HG02610 (cell line): ENCODE data around the gene CCNC.
A peak's percentile ranks its signal among the peaks of the same experiment; 100 is the strongest.

Experiments used
- ATAC-seq: cut with Tn5 transposase; IDR thresholded peaks from one replicate; pipeline ENCODE4 v1.9.1; 2021; ENCODE audit warnings: mild to moderate bottlenecking, moderate library complexity; ENCODE audit not compliant: unreplicated experiment

The CCNC gene, protein sequence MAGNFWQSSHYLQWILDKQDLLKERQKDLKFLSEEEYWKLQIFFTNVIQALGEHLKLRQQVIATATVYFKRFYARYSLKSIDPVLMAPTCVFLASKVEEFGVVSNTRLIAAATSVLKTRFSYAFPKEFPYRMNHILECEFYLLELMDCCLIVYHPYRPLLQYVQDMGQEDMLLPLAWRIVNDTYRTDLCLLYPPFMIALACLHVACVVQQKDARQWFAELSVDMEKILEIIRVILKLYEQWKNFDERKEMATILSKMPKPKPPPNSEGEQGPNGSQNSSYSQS

DNA sequence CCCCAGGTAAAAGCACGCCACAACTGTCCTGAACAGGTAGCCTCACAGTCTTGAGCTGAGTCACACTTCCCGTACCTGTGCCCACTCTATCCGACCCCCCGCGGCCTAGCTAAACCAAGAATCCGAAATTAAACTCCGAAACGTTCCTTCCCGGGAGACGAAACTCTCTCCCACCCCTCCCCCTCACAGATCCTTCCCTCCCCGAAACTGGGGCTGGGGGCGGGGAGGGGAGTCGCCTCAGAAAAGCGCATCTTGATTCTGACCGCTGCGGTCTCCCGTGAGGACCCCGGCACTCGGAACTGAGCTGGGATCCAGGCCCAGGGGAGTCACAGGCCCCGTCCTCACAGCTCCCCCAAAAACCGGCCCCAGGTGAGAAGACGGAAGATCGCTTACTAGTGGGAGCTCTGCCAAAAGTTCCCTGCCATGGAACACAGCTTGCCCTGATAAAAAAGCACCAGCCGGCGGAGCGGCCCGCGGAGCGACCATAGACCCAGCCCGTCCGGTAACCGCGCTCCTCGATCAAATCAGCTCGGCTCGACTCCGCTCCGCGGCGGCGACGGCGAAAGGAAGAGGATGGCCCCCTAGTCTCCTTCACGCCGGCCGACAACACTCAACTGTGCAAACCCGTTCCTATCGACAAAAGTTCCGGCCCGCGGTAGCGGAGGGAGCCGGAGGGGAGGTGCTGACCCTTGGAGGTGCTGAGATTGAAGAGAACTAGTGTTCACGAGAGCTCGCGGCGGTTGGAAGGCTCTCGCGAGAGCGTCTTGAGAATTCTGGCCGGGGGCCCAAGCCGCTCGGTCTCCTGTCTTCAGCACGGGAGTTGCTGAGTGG, at the start of gene CCNC:
CCNC (minus strand) TSS at position 558 of the 831 bp plus-strand sequence; CDS start at position 425, 133 bp downstream.
- ATAC-seq, result peak; percentile 99

DNA sequence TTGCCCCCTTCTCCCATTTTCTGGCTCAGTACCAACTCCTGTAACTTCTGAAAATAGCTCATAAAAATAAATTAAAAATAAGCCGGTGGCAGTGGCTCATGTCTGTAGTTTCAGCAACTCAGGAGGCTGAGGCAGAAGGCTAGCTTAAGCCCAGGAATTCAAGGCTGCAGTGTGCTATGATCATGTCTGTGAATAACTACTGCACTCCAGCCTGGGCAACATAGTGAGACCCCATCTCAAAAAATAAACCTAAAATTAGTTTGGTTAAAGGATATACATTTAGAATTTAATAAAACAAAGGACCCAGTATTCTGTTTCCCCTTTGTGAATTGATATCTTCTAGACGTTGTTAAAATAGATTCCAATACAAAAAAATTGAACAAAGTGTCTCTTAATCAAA, 48.7 kb upstream of the CCNC start:
- no peak for ATAC-seq

DNA sequence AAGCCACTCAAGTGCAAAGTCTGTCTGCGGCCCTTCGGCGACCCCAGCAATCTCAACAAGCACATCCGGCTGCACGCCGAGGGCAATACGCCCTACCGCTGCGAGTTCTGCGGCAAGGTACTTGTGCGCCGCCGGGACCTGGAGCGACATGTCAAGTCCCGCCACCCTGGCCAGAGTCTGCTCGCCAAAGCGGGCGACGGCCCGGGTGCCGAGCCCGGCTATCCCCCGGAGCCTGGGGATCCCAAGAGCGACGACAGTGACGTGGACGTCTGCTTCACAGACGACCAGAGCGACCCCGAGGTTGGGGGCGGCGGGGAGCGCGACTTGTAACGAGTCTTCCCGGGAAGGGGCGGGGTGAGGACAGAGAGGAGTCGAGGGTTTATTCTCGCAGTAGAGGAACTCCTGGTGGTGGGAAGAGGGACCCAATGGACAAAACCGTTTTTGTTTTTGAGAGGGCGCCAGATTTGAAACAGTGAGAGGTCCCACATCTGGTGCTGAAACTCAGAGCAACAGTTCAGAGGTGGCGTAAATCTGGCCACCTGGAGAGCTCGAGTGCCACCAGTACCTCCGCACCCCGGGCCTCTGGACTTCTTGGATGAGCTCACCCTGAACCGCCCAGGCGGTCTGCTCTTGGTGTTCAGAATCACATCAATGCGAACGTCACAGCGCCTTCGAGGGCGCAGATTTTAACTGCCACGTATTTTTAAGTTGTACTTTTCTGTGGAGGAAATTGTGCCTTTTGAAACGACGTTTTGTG, 46.1 kb upstream of the CCNC start:
- no peak for ATAC-seq

DNA sequence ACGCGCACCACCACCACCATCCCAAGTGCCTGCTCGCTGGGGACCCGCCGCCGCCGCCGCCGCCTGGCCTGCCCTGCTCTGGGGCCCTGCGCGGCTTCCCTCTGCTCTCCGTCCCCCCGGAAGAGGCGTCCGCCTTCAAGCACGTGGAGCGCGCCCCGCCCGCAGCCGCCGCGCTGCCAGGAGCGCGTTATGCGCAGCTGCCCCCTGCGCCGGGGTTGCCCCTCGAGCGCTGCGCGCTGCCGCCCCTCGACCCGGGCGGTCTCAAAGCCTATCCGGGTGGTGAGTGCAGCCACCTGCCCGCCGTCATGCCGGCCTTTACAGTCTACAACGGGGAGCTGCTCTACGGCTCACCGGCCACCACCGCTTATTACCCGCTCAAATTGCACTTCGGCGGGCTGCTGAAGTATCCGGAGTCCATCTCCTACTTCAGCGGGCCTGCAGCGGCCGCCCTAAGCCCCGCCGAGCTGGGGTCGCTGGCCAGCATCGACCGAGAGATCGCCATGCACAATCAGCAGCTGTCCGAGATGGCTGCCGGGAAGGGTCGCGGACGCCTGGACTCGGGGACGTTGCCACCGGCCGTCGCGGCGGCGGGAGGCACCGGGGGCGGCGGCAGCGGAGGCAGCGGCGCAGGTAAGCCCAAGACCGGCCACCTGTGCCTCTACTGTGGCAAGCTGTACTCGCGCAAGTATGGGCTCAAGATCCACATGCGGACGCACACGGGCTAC, 45.4 kb upstream of the CCNC start:
- peak; percentile 46 for ATAC-seq

DNA sequence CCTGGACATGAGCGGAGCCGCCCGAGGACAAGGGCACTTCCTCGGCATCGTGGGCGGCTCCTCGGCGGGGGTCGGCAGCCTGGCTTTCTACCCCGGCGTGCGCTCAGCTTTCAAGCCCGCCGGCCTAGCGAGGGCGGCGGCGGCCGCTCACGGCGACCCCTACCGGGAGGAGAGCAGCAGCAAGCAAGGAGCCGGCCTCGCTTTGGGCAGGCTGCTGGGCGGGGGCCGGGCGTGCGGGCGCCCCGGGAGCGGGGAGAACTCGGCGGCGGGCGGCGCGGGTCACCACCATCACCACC, 44.9 kb upstream of the CCNC start:
- peak; percentile 55 for ATAC-seq

DNA sequence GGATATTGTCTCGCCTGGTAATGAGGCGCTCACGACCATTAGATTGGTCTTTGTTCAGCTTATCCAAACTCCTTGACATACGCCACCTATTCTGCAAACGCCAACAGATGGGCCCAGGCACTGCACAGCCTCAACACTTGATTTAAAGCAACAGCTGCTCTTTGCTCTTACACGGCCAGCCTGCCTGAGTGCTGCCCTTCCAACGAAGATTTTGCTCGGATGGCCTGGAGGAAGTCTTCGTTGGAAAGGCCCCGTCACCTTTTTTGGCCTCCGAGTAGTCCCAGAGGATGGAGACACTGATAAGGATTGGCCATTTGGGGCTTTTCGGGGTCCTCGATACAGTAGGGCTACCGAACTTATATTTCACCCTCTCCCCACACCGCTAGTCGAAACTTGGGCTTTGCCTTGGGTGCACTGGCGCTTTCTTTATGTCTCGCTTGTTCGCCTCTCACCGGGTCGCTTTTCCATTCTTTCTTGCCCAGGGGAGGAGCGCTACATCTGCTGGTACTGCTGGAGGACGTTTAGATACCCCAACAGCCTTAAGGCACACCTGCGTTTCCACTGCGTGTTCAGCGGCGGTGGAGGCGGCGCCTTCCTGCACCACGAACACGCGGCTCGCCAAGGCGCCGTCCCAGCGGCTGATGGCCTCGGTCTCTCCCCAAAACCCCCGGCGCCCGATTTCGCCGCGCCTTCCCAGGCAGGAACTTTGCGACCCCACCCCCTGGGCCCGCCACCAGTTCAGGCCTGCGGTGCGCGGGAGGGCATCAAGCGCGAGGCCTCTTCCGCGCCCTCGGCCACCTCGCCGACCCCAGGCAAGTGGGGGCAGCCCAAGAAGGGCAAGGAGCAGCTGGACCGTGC, 44.3 kb upstream of the CCNC start:
- peak; percentile 8 for ATAC-seq

DNA sequence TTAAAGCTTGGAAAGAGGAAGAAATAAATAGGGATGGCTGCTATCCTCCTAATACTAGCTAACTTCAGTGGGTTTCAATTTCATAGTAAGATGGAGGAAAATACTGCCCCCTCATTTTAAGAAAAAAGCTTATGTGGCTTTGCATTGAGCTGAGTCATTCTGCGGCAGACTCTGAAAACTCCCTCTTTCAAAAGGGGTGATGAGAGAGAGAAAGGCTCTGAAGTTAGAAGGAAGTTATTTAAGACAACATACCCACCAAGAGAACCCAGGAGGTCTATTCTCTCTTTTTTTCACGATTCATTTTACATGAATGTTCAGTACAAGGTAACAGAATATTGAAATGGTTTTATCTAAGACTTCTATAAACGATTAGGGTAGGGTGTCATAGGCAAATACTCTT, 42.7 kb upstream of the CCNC start:
- ATAC-seq, result peak; percentile 73

DNA sequence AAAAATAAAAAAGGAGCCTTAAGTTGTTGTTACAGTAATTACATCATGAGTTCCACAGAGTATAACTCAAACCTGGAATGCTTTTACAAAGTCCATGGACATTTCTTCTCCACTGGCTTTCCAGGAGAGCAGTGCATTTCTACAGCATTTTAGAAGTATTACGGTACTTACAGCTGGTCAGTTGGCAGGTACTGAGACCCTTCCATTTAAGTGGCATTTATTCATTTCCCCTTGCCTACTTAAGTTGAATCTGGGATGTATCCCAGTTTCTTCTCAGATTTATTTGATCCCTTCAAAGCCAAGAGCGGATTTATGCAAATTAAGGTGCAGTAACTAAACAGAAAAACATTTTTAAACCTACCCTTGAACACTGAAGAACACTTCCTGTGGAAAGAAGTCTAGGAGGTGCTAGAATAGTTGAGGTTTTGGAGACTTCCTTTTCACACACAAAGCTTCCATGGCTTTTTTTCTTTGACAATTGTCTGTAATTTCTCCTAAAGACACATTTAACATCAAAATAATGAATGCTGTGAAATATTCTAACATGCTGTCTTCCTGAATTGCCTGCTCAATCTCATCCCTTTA, 41.5 kb upstream of the CCNC start:
- ATAC-seq, result no peak

DNA sequence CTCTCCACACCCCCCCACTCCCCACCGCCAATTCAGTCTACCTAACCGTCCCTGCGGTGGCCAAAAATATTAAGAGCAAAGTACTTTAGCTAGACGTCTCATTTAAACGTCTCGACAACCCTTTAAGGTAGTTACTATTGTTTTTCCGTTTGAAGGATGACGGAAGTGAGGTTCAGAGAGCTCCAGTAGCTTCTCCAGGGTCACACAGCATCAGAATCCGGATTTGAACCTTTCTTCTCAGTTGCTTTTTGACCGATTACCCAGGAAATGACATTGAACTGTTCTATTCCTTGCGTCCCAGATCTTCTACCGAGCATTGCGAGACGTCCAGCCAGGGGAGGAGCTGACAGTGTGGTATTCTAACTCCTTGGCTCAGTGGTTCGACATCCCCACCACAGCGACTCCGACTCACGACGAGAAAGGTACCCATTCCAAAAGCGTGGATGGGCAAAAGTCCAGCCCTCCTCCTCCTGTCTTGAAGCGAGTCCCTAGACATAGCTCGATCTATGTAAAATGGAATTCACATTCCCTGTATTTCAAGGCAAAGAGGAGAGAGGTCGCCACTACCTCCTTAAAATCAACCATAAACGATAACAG, 40.5 kb upstream of the CCNC start:
- no peak for ATAC-seq

DNA sequence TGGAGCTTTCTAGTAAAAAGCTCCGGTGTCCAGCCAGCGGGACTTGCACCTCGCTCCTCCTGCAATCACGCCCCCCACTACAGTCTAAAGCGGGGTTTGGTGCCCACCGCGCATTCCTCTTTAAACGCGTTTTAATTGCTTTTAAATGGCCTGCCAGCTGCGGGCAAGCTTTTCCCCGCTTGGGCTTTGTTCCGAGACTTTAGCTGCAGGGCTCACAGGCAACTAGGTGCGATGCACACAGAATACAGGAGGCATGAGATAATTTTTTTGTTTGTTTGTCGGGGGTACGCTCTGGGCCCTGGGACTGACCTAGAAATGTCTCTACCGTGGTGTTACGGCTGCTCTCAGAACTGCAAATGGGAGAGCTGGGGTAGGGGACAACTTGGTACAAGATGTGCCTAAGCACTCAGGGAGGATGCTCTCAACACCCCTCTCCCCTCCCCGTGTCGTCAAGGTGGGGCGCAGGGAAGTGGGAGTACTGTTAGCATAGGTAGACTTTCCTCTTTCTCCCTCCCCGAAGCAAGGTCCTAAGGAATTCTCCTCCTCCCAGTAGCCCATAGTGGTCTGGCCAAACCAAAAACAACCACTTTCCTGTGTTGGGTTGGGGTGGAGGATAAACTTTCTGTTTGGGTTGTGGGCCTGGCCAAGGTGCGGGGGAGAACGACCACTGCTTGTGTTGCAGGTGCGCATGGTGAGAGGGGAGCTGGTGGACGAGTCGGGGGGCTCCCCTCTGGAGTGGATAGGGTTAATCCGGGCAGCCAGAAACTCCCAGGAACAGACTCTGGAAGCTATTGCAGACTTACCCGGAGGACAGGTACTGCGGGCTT, 39.8 kb upstream of the CCNC start:
- ATAC-seq, result no peak

DNA sequence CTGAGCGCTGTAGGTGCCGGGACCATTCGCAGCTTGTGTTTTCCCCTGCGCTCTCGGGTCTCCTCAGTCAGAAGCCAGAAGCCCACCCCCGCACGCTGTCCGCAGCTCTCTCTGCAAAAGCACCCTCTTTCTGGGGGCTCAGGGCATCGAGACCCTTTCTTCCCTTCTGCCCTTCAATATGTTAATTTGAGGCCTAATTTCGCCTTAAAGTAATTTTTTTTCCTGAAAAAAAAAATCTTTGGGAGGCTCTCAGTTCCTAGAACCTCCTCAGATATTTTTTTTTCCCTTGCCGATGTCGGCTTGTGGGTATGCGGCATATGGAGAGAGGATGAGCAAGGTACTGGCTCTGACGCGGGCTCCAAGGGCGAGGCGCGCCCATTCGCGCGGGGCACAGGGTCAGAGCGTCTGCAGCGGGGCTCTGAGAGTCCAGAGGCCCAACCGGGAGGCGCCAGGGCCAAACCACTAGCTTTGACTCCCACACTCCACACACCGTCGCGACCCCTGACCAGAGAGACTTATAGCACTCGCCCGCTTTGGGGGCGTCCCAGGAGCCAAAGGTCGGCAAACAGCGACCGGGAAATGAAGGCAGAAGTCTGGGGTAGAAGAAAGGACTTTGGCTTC, 39.1 kb upstream of the CCNC start:
- ATAC-seq, result no peak

DNA sequence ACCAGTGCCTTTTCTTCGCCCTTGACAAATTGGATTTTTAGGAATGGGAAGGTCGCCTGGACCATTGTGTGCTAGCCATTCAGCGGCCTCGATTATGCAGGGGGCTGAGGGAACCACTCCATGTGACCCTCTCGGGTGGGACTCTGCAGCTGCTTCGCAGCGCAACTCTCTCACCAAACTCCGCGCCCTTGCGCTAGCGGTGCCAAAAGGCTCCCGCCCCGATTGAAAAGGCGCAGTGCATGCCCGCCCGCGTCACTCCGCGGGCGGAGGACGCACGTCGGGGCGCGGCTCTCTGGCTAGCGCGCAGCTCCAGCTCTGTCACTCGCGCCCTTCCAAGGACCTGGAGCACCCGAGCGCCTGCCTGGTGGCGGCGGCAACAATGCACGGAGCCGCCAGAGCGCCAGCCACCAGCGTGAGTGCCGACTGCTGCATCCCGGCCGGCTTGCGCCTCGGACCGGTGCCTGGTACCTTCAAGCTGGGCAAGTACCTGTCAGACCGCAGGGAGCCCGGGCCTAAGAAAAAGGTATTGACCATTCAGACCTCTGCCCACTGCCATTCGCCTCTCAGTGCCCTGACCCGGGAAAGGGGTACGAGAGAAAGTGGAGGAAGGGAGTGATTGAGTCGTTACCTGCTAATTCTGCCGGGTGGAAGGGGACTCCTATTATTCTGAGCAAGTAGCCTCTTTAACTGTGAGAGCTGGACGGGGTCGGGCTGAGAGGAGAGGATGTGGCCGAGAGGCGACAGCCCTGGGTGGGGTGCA, 38.4 kb upstream of the CCNC start, which contains the start of gene PRDM13:
PRDM13 (plus strand) TSS at position 178 of the 760 bp plus-strand sequence; CDS start at position 380, 202 bp downstream.
- ATAC-seq, result no peak

DNA sequence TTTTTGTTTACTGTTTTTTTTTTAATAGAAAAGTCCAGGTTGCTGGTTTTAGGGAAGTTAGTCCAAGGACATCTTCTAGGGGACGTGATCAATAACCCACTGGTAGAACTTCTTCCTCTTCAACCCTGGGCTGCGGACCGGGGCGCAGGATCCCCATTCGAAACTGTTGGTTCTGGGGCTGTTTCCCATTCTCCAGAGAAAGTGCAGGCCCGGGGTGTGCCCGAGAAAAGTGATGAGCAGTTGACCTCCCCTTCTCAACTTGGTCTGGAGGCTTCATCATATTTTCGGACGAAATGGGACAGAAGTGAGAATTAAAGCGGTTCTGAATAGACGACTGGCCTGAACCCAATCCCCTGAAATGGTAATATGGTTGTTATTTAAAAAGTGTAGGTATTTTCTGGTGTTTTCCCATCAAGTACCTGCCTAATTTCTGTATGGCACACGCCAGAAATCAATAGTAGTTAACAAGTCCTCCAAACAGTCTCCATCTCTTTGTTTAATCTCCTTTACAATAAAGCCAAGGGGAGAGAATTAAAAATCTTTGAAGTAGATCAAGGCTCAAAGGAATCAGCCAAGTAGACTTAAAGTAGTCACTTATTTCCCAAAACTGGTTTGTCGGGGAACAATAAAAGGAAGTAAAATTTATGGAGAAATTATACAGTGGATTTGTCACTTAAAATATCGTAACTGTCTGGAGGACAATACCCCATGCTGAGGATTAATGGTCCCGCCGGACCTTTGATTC, 37.6 kb upstream of the CCNC start:
- no peak for ATAC-seq

DNA sequence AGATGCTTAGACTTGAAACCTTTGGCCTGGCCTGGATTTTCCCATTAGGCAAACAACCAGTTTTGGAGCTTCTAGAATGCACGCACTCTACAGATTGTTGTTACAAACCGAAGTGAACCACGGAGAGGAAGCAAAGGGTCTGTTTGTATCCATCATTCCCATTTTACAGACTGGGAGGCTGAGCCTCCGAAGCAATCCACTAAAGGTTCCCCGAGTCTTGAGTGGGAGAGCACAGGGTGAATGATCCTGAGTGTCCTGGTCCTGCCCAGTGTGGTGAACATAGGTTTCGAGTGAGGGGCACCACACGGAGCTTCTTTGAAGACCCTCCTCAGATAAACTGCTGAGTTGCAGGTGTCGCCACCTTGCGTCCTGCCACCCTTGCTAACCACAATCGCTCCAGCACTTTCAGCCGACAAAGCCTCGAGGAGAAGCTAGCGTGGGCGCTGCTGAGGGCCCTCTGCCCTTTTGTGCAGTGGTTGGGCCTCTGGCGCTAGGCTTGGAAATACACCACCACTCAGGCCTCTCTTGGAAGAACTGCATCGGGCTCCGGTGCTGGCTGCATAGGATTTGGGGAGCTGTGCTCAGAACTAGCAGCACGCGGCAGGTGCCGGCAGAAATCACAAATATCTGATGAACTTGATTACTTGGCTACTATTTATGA, 36.7 kb upstream of the CCNC start:
- no peak for ATAC-seq

DNA sequence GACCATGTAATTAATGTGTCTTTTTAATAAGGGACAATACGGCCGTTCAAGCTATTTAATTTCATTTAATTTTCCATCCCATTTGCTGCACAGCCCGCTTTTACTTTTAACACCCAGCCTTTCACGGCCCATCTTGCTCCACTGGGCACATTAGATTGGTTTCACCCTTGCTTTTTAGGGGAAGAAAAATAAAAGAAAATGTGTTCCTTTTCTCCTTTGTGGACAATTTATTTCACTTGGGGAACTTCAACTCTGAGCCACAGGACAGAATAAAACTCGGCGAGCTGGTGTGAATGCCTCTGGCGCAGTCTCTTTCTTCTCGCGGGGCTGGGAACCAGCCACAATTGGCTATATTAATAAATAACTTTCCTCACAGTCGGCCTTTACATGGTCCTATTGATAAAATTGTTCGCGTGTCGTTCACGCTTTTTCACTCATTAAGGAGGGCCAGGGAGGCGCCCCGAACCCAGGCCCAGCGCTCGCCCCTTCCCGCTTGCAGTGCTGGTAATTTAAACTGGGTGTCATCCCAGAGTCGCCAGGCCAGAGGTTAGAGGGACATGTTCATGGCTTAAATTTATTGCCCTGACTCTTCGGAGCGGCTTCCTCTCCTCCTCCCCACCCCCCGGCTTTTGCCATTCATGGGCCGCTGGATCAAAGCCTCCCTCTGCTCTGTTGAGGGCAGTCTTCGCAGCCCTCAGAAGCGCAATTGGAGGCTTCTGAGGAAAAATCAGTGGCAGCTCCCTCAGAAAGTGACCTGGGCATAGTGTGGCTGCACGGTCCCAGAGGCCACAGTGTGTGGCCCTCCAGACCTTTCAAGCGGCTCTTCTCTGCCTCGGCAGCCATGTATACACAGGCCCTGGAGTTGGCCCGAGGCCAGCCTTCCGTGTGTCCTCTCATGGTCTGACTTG, 36.0 kb upstream of the CCNC start:
- no peak for ATAC-seq
